NCI-H146 (cell line): ENCODE results near the gene SPTSSB.
A peak's percentile ranks its signal among the peaks of the same experiment; 100 is the strongest.

Source experiments
- DNase-seq: peaks from one replicate; lab custom pipeline; 2025; lab: John Stamatoyannopoulos, UW

Gene SPTSSB

DNA sequence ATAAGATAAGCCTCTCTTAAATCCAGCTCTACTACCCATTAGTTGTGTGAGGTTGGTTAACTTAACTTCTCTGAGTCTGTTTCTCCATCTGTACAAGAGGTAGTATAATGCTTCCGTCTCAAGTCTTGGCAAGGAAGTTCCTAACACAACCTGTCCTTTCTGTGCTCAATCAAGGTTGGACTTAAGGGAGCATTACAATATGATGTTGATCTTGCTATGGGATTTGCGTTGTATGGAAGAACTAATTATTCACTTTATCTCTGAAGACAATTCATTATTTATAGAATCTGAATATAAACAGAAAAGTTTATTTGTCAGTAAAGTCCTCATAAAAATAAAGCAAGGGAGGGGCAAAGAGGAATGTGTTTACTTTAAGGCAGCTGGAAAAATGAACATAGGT, 18.9 kb upstream of the SPTSSB start:
- DNase-seq: no peak

DNA sequence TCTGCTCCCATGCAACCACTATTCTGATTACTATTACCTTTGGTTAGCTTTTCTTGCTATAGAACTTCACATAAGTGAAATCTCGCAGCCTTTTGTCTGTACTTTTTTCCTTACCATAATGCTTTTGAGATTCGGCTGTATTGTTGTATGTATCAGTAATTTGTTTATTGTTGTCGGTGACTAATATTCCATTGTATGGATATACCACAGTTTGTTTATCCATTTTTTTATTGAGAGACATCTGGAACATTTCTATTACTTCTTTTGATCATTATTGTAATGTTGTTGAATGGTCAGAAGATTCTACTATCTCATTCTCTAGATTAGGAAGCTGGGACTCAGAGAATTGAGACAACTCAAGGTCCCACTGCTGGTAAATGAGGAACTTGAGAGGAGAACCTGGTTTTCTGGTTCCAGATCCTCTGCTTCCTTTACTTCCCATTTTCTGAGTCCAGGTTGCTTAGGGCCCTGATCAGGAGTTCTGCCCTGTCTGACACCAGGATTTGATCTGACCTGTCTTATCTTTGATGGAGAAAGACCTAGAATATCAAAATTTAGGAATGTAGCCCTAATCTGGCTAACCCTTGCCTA, 18.2 kb upstream of the SPTSSB start:
- DNase-seq: no peak

DNA sequence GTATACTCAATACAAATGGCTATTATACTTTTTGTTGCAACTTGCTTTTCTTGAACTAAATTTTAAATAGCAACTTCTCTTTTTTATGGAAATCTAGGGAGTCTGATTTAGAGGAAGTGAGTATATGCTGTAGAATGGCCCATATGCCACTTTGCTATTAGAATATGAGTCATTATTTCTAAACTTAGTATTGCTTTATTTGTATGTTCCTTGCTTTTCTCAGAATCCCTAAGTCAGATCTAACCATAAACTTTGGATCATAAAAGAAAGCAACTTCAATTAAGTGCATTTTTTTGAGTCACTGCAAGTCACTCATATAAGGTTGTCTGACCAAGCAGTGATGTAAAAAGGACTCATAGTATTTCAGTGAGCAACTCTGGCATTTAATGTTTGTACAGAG, 17.5 kb upstream of the SPTSSB start:
- DNase-seq: no peak

DNA sequence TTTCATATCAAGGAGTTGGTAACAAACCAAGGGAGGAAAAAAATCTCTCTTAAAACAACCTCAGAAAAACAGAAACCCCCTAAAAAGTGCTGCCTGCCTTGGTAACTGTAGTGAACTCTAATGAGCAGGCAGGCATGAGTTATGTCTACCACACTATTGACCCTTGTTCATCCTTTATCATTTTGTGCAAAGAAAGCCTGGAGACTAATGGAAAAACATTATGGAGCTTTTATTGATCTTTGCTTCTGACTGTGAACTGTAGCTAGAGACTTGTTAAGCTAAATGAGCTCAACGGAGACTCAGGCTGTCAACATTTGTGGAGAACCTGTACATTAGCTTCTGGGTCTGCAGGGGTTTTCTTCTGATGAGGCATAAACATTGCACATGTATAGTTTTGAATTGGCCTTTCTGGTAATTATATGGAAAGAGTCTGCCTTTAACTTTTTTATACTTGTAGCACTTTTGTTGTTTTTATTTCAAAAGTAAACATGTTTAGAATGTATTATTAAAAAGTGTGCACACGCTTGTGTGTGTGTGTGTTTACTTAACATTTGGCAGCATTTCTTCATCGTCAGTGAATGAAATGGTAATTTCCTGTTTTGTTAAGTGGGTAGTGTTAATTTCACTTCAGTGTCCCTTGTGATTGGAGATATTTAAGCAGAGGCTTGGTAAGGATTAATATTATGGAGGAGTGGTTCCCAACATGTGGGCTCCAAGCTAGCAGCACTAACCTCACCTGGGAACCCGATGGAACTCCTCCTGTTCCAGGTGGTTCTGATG, 15.9 kb upstream of the SPTSSB start:
- DNase-seq: peak; percentile 44

DNA sequence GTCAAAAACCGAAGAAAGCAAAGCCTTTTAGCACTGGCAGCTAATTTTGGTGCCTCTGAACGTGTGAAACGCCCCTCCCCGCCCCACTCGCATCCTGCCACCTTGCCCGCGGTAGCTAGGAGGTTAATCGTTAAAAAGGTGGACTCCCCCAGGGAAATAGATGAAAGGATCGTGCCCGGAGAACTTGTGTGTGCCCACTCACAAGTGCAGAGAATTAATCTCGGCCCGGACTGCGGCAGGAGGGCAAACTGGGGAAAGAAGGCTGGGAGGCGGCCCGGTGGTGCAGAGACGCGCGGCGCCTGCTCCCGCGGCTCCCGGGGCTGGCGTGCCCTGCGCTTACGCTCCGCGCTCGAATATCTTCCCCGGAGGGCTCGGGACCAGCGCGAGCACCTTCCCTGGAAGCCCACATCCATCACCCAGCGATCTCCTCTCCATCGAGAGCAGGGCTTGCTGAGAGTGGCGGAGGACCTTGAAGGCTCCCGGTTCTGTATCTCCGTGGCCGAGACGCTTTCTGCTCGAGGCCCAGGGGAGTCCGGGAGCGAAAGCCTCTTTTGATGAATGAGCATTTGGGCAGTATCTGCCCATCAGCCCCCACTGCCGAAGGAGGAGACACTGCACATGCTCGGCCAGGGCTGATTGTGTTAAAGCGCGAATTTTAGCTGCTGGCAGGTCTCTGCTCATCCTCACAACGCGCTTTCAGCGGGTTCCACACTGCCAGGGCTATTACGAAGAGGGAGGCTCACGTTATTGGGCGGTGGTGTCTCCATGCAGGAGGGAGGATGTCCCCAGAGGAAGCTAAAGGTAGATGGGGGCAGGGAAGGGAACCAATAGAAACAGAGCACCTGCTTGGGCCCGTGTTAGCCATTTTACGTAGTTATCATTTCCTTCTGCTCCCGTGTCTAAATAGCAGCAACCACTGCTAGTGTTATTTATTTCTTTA, 1.3 kb upstream of the SPTSSB start:
- peak; percentile 95 for DNase-seq

DNA sequence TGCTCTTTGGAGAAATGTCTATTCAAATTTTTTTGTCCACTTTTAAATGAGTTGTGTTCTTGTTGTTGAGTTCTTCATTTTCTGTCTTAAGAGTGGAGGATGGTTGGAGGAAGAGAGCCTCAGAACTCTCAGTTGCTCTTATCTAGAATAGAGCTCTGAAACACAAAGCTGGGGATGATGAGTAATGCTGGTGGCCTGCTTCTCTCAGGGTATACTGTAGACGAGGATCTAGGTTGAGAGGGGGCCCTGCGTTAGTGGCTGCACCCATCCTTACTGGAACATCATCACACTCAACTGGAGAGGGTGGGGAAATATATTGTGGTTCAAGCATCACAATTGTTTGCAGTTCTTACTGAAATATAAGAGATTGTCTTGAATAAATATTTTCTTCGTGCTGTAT, 1.8 kb downstream of the SPTSSB start:
- DNase-seq: no peak

DNA sequence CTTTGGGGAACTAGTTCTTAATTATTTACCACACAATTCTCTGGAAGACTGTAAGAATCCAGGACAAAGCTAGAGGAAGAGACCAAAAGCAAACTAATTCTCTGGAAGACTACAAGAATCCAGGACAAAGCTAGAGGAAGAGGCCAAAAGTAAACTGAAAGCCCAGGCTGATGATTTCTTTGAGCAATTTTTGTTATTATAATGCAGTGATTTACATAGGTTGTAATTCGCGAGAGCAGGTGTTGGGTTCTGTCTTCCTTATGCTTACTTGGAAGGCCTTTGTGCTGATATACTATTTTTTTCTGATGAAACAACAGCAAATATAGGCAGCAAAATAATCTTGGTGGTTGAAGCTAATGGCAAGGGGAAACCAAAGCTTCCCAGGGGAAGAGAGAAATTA, 5.2 kb downstream of the SPTSSB start:
- DNase-seq: no peak

DNA sequence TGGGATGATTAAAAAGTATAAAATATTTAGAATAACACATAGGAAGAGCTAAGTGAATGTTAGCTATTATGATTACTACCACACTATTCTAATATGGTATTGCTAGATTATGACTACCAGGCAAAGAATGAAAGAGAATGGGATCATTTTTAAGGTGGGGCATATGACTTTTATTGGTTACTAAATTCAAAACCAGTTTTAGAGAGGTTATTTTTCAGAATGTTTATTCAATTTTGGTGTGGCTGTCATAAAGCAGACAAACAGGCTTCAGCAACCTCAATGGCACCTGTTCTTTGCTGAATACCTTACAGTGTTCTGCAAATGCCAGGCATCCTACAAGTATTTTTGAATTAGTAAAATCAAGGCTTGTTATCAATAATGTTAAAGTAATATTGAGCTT, 12.8 kb downstream of the SPTSSB start:
- no peak for DNase-seq

DNA sequence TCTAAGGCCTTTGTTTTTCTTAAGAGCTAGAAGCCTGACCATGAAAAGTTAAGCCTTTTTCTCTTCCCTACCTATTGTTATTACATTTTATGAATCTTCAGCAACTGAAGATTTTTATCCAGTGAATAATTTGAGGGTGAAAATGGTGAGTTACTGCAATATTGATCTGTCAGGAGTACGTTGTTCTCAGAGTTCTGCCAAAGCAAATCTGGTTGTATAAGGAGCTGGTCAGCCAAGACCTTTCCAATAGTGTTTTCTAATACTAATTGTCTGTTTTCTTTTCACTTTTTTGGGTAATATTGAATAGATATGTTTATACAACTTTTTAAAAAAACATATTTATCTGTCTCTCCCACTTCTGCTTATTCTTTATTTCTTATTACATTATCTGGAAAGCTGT, 15.0 kb downstream of the SPTSSB start:
- DNase-seq: no peak

DNA sequence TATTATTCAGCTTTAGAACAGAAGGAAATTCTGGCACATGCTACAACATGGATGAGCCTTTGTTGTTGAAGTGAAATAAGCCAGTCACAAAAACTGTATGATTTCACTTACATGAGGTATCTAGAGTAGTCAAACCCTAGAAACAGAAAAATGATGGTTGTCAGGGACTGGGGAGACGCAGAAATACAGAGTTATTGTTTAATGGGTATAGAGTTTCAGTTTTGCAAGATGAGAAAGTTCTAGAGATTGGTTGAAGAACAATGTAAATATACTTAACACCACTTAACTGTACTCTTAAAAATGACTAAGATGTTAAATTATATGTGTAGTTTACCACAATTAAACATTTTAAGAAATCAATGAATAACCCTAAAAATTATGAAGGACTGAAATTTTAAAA, 15.8 kb downstream of the SPTSSB start:
- DNase-seq: no peak

DNA sequence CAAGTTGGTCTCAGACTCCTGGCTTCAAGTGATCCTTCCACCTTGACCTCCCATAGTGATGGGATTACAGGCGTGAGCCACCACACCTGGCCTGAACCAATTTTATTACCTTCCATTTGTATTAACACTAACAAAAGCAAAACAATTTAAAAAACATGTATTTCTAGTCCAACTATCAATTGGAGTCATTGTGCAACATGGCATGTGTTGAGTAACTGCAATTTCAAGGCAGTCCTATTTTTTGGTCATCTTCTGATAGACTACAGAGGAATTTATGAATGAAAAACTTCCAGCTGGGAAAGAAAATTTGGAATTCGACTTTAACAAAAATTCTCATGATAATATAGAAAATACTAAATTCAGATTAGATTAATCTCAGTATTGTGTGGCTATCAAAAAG, 16.8 kb downstream of the SPTSSB start:
- DNase-seq: no peak

DNA sequence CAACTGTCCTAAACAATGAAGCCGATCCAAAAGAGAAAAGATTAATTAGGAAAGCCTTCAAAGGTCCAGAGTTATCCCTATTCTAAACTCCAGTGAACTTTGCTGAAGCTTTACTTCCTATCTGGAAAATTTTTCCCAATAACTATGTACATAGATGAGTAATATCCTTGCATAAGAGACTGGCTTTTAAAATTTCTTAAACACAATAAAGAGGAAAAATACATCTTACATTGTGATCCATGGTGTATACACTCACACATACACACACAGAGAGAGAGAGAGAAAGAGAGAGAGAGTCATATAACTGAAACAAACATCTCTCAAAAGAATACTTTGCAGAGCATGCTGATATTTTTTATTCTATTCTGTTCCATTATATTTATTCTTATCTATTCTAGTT, 20.0 kb downstream of the SPTSSB start:
- DNase-seq: no peak

DNA sequence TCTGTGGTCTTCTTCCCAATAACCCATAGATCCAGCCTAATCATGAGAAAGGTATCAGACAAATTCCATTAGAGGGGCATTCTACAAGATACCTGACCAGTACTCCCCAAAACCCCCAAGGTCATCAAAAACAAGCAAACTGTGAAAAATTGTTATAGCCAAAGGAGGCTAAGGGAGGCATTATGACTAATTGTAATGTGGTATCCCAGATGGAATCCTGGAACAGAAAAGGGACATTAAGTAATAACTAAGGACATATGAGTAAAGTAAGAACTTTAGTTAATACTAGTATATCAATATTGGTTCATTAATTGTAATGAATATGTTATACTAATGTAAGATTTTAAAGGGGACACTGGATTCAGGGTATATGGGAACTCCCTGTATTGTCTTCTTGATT, 20.4 kb downstream of the SPTSSB start:
- no peak for DNase-seq

DNA sequence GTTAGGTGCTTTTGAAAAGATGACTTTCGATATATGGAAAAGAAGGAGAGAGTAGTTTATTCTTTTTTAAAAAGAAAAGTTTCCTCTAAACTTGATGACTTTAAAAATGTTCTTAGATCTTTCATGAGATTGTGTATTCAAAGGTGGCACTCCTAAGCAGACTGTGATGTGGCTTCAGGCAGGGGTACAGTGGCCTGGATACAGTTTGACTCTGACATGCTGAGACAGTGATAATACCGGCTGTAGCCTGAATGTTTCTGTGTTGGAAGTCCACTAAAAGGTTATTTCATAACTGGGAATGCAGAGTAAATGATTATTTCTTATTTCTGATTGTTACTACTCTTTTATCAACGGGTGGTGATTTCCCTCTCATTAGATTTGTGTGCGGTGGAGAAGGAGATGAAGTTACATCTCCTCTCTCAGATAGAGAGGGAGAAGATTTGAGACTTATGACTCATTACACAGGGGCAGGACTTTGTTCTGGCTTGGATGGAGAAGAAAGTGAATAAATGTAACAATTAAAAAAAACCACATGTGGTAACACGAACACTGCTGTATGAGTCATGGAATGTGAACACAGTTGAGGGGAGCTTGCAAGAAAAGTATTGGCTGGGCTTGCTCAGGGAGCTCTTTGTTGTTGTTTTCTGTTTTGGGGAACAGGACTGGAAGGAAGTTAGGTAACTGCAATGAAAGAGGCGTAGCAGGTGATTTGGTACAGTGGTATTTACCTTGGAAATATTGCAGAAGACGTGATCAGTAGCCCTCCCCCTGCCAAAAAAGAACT, 21.6 kb downstream of the SPTSSB start:
- DNase-seq: no peak

DNA sequence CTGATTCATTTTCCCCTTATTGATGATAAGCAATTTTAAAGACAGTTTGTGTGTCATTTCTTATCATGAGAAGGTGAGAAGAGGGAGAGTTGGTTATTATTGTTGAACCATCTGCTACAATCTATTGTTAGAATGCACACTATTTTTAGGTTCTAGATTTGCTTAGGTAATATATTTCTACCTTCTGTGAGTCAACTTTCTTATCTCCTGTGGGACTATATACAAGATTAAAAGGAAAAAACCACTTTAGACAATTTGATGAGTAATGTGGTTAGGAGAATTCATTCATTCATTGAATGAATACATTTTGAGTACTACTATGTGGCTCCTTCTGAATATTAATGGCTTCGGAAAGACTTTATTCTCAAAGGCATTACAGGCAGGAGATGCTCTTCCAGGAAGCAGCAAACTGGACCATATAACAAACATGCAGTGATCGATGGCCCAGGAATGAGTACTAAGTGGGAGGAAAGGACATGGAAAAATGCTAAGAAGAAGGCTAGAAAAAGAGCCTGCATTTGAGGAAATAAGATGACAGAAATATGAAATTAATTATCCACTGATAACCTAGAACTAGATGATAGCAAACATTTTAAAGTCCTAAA, 22.4 kb downstream of the SPTSSB start:
- no peak for DNase-seq

DNA sequence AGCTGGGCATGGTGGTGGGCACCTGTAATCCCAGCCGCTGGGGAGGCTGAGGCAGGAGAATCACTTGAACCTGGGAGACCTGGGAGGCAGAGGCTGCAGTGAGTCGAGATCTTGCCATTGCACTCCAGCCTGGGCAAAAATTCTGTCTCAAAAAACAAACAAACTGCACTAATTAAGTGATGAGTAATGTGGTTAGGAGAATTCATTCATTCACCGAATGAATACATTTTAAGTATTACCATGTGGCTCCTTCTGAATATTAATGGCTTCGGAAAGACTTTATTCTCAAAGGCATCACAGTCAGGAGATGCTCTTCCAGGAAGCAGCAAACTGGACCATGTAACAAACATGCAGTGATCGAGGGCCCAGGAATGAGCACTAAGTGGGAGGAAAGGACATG, 23.6 kb downstream of the SPTSSB start:
- no peak for DNase-seq

DNA sequence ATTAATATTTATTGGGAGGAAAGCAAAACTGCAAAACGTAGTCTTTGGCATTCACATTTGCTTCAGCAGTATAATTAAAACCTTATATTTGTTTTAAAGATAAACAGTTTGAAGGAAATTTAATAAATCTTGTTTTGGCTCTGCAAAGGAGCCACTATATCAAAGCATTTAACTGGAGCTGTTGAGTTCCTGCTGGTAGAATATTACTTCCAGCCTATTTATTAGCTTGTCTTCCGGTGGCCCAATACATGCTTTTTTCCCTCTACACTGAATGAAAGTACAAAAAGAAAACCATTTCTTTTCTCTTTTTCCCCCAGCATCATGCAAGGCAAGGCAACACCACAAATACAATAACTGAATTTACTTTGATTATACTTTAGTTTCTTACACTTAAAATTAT, 26.3 kb downstream of the SPTSSB start:
- DNase-seq: no peak

DNA sequence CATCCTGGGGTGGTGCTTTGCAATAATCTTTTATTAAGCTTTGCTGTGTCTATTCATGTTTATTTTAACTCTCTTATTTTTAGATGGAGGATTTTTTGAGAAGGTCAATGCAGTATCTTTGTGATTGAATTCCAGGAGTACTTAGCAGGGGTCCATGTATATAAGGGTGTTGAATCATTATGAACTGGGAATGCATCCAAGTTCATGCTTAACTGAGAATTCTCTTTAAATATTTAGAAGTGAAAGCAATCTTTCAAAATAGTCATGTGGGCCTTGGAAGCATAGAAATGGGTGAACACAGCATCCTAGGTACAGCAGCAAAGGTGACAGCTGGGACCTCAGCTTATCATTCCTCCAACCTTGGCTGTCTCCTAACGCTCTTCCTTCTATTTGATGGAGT, 27.3 kb downstream of the SPTSSB start:
- DNase-seq: no peak

DNA sequence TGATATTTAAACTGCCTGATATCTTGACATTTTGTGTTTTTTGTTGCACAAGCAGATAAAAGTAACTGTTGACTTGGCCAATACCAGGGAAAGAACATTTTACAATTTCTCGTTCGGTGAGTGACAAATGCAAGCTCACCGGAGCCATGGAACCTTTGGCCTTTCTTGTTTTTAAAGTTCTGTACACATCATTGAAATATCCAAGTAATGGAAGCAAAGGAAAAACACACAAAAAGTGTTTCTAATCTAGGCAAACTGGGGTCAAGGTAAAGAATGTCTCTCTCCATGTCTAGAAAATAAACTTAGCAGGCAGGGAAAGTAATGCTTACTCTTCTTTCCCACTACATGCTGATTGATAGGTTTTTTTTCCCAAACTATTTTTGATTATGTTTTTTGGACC, 27.8 kb downstream of the SPTSSB start:
- DNase-seq: no peak

DNA sequence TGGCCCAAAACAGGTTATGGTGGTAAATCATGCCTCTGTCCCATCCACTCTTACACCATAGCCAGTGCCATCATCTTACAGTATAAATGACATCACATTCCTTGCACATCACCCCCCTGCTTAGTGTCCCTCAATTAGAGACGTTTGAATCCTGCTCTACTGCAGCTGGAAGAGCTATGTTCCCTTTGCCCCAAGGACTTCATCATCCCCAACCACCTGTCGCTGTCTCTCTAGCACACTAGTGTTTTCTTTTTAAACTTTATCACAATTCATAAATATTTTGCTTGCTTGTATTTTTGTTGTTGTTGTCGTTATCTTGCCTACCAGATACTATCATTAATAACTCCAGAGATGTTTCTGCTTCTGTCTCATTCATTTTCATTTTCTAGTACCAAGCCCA, 28.7 kb downstream of the SPTSSB start:
- DNase-seq: no peak
